NCI-H1105 (cell line): Measurements from ENCODE around the gene SRR.

Experiments used
- DNase-seq: peaks from one replicate; lab custom pipeline; 2025; lab: John Stamatoyannopoulos, UW

The SRR gene

DNA sequence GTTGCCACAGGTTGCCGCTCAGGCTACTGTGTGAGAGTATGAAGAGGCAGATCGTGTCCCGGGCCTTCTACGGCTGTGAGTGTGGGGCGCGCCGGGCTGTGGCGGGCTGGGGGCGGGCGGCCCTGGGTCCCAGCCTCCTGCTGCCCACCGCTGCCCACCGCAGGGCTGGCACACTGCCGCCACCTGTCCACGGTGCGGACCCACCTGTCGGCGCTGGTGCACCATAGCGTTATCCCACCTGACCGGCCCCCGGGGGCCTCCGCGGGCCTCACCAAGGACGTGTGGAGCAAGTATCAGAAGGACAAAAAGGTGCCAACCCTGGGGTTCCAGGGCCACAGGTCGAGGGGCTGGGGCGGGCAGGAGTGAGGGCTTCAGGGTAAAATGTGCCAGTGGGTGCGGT is 68.4 kb downstream of the SRR start:
- no peak for DNase-seq

- no peak for DNase-seq
Measured at GRCh38 chr17:2372681-2373080, 68.9 kb downstream of the SRR start.

- no peak for DNase-seq
Measured at GRCh38 chr17:2373179-2373578, 69.4 kb downstream of the SRR start.
